Measurements from ENCODE around the gene SIL1. TPM values are rescaled to one million over a fixed set of nuclear protein-coding genes. Genes with fewer than 3 reads are reported as not detected.

Gene SIL1
- total RNA-seq, 1 donor from 2014 or later = 39.3 TPM

DNA sequence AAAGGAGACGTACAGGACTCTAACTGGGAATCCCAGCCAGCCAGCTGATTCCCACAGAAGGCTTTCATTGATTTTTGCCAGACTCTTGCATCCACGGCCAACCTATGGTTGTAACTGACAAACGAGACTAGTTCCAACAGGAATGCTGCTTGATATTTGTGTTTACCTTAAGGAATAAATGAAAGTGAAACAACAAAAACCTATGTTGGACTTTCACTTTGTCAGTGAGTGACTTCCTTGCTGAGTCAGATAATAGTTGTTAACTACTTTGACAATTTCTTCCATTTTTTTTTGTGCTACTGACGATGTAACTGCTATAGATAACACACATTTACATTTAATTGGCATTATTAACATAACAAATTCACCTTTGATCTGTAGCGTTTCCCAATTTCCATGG lies 259.6 kb downstream of the SIL1 start:
- no peak for DNase-seq
- no peaks in the 10 kb centered on the region for H3K9me3 ChIP-seq (replicated peaks)
- no peaks in the 10 kb centered on the region for H3K27me3 ChIP-seq (ENCODE audit: low read depth)
- peaks cover 22% of the 10 kb centered on the region for H3K36me3 ChIP-seq
- intact Hi-C loops (cut with micrococcal nuclease) = no loop called here
- no peak overlapping the region for H3K27ac ChIP-seq (replicated peaks)
- TF ChIP-seq CTCF (IDR thresholded peaks at IDR 0.05; ENCODE audit: borderline replicate concordance) = no peak
- no peak overlapping the region for H3K4me3 ChIP-seq
- peaks cover 23% of the 10 kb centered on the region for H3K4me1 ChIP-seq

DNA sequence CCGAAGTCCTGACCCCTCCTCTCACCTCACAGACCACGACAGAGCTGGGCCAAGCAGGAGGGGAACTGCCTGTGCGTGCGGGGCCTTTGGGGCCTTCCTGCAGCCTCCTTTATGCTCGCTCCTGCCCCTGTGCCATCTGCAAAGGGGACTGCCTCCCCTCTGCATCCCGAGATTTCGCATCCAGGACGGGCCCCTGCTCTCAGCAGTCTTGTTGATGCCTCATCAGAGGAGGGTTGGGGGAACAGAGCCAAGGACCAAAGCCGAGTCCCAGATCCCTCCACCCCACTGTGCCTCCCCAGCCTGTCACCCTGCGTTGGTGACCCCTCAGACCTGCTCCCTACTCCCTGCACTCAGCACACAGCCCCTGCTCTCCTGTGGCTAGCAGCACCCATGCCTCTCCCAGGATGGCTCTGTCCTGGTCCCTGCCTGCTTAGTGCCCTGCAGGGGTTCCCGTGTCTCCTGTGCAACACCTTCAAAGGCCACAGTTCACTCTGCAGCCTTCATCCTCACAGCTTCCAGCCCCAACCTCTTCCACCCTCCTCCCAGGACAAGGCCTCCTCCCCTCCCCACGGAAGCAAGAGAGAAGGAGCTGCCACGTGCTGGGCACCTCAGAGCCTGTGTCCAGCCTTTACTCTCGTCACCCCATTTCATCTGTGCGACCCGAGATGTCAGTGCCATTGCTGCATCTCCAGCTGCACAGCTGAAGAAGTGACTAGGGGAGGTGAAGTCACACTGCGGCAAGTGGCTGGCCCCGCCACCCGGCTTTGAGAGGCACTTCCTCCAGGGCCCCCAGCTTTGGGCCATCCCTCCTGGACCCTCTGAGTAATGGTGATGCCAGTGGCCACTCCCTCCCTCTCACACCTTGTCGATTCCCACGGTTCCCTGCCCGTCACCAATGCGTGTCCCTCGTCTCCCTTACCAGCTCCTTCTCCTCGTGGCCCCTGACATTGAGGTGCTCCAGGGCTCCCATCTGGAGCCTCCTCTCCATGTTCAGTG lies 260.5 kb downstream of the SIL1 start:
- peaks cover 30% of the 10 kb centered on the region for H3K36me3 ChIP-seq
- no peaks in the 10 kb centered on the region for H3K9me3 ChIP-seq (replicated peaks)
- DNase-seq = no peak
- no peak overlapping the region for H3K4me3 ChIP-seq
- H3K27ac ChIP-seq (replicated peaks) = peak overlapping the region; percentile 81
- TF ChIP-seq CTCF (IDR thresholded peaks at IDR 0.05; ENCODE audit: borderline replicate concordance) = no peak
- intact Hi-C loops (cut with micrococcal nuclease) = no loop called here
- no peaks in the 10 kb centered on the region for H3K27me3 ChIP-seq (ENCODE audit: low read depth)
- H3K4me1 ChIP-seq = peaks cover 23% of the 10 kb centered on the region

DNA sequence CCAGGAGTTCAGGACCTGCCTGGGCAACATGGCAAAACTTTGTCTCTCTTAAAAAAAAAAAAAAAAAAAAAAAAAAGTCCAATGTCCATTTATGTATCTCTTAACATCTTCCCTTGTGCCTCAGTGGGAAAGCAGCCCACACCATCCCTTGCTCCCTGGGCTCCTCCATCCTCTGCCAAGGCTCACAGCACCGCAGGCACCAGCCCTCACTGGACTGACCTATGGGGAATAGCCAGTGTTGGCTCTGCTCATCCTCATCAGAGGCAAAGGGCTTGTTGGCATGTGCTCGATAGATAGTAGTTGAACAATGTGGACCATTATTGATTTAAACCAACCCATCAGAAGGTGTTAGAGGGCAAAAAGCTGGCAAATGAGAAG lies 261.2 kb downstream of the SIL1 start:
- intact Hi-C loops (cut with micrococcal nuclease) = no loop called here
- DNase-seq = no peak

GRCh38 chr5:138936225-138936967 lies 261.8 kb downstream of the SIL1 start:
- Histone ChIP-seq H3K27me3 (ENCODE audit: low read depth) (no peaks in the 10 kb centered on the region), H3K4me1 (peaks cover 23% of the 10 kb centered on the region), H3K27ac (replicated peaks) (peak overlapping the region; percentile 81), H3K4me3 (no peak overlapping the region), H3K36me3 (peaks cover 43% of the 10 kb centered on the region), H3K9me3 (replicated peaks) (no peaks in the 10 kb centered on the region)
- DNase-seq = no peak
- intact Hi-C loops (cut with micrococcal nuclease) = no loop called here
- no peak for TF ChIP-seq CTCF (IDR thresholded peaks at IDR 0.05; ENCODE audit: borderline replicate concordance)

More for the DNA sequence above, 261.2 kb downstream of the SIL1 start:
- no peaks in the 10 kb centered on the region for H3K27me3 ChIP-seq (ENCODE audit: low read depth)
- H3K36me3 ChIP-seq = peaks cover 37% of the 10 kb centered on the region
- H3K27ac ChIP-seq (replicated peaks) = peak overlapping the region; percentile 81
- TF ChIP-seq CTCF (IDR thresholded peaks at IDR 0.05; ENCODE audit: borderline replicate concordance) = no peak
- no peak overlapping the region for H3K4me3 ChIP-seq
- H3K4me1 ChIP-seq = peaks cover 23% of the 10 kb centered on the region
- H3K9me3 ChIP-seq (replicated peaks) = no peaks in the 10 kb centered on the region

DNA sequence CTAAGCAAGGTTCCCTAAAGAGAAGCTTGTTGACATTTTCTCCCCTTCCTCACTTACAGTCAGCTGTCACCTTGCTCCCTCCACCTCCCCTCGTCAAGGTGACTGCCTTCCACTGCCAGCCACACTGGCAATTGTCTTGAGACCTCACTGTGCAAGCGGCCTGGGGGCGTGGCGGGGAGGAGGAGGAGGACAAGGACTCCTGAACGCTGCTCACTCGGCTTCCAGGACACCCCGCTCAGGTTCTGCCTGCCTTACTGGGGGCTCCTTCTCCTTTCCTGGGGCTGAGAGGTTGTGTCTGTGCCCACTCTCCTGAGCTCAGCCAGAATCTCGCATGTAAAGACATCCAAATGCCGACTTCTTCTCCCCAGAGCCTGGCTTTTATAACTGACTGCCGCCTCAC lies 262.7 kb downstream of the SIL1 start:
- no peak for TF ChIP-seq CTCF (IDR thresholded peaks at IDR 0.05; ENCODE audit: borderline replicate concordance)
- DNase-seq = no peak
- Histone ChIP-seq H3K27me3 (ENCODE audit: low read depth) (no peaks in the 10 kb centered on the region), H3K4me1 (peaks cover 25% of the 10 kb centered on the region), H3K9me3 (replicated peaks) (no peaks in the 10 kb centered on the region), H3K27ac (replicated peaks) (peak overlapping the region; percentile 81), H3K36me3 (peaks cover 52% of the 10 kb centered on the region), H3K4me3 (no peak overlapping the region)
- intact Hi-C loops (cut with micrococcal nuclease) = no loop called here
